H9 (cell line): ENCODE data around the gene RABGAP1L. TPM values are rescaled to one million over a fixed set of nuclear protein-coding genes. Genes with fewer than 3 reads are reported as not detected.

ENCODE experiments used
- DNase-seq: peaks from one replicate; pipeline ENCODE4 v3.0.0-alpha.2; 2017
- H2AFZ ChIP-seq: one replicate; pipeline ENCODE4 v1.6.1; 2013; ENCODE audit warnings: mild to moderate bottlenecking, low read length, control low read depth, moderate library complexity
- H2AK5ac ChIP-seq: 2 replicates; pipeline ENCODE4 v1.6.1; 2013; ENCODE audit warnings: low read length, control low read depth, mixed read lengths; ENCODE audit not compliant: insufficient read length
- H2BK120ac ChIP-seq: one replicate; pipeline ENCODE4 v1.6.1; 2013; ENCODE audit warnings: low read depth, mild to moderate bottlenecking, low read length, control low read depth, inconsistent platforms; ENCODE audit not compliant: poor library complexity, severe bottlenecking
- H2BK12ac ChIP-seq: 2 replicates; pipeline ENCODE4 v1.6.1; 2013; ENCODE audit warnings: low read length, control low read depth, mixed read lengths, low read depth; ENCODE audit not compliant: insufficient read length
- H2BK15ac ChIP-seq: 2 replicates; pipeline ENCODE4 v1.6.1; 2013; ENCODE audit warnings: low read depth, low read length, control low read depth
- H2BK20ac ChIP-seq: one replicate; pipeline ENCODE4 v1.6.1; 2013; ENCODE audit warnings: low read depth, mild to moderate bottlenecking, low read length, control low read depth, inconsistent platforms; ENCODE audit not compliant: poor library complexity, severe bottlenecking
- H2BK5ac ChIP-seq: 2 replicates; pipeline ENCODE4 v1.6.1; 2013; ENCODE audit warnings: low read length, control low read depth, mixed read lengths; ENCODE audit not compliant: insufficient read length
- H3K14ac ChIP-seq: 2 replicates; pipeline ENCODE4 v1.6.1; 2013; ENCODE audit warnings: low read length, control low read depth; ENCODE audit not compliant: insufficient read depth
- H3K18ac ChIP-seq: 2 replicates; pipeline ENCODE4 v1.6.1; 2013; ENCODE audit warnings: low read depth, mild to moderate bottlenecking, mixed read lengths, low read length, control low read depth; ENCODE audit not compliant: insufficient read length
- H3K23ac ChIP-seq: 2 replicates; pipeline ENCODE4 v1.6.1; 2013; ENCODE audit warnings: low read length, control low read depth, mixed read lengths, low read depth; ENCODE audit not compliant: insufficient read length
- H3K23me2 ChIP-seq: 2 replicates; pipeline ENCODE4 v1.6.1; 2013; ENCODE audit warnings: low read depth, mild to moderate bottlenecking, mixed read lengths, low read length, control low read depth; ENCODE audit not compliant: insufficient read length, poor library complexity, severe bottlenecking
- H3K27ac ChIP-seq: 2 replicates; pipeline ENCODE4 v1.5.1; 2013; ENCODE audit warnings: low read length, control low read depth, mixed read lengths, low read depth; ENCODE audit not compliant: insufficient read length
- H3K27me3 ChIP-seq: 2 replicates; pipeline ENCODE4 v1.6.1; 2013; ENCODE audit warnings: low read length, control low read depth, inconsistent platforms; ENCODE audit not compliant: insufficient read depth
- H3K4ac ChIP-seq: 2 replicates; pipeline ENCODE4 v1.6.1; 2013; ENCODE audit warnings: low read depth, mild to moderate bottlenecking, control low read depth, inconsistent platforms, low read length, moderate library complexity
- H3K4me1 ChIP-seq: 2 replicates; pipeline ENCODE4 v1.6.1; 2013; ENCODE audit warnings: low read length, control low read depth, inconsistent platforms; ENCODE audit not compliant: insufficient read depth
- H3K4me2 ChIP-seq: 2 replicates; pipeline ENCODE4 v1.6.1; 2013; ENCODE audit warnings: low read length, control low read depth, mixed read lengths; ENCODE audit not compliant: insufficient read length, insufficient read depth
- H3K56ac ChIP-seq: 2 replicates; pipeline ENCODE4 v1.6.1; 2013; ENCODE audit warnings: low read depth, mild to moderate bottlenecking, mixed read lengths, low read length, control low read depth; ENCODE audit not compliant: insufficient read length
- H3K79me1 ChIP-seq: 2 replicates; pipeline ENCODE4 v1.6.1; 2013; ENCODE audit warnings: low read depth, mild to moderate bottlenecking, moderate library complexity, low read length, control low read depth, inconsistent platforms; ENCODE audit not compliant: insufficient read depth, poor library complexity, severe bottlenecking
- H3K79me2 ChIP-seq: 2 replicates; pipeline ENCODE4 v1.6.1; 2013; ENCODE audit warnings: low read length, control low read depth, inconsistent platforms; ENCODE audit not compliant: insufficient read depth
- H3K9ac ChIP-seq: 2 replicates; pipeline ENCODE4 v1.6.1; 2013; ENCODE audit warnings: low read length, control low read depth, mixed read lengths; ENCODE audit not compliant: insufficient read length; ENCODE audit errors: extremely low read depth
- H3K9me3 ChIP-seq: one replicate; pipeline ENCODE4 v1.6.1; 2013; ENCODE audit warnings: low read depth, low read length, inconsistent platforms; ENCODE audit not compliant: control insufficient read depth
- H3T11ph ChIP-seq: one replicate; pipeline ENCODE4 v1.6.1; 2013; ENCODE audit warnings: mild to moderate bottlenecking, low read length, control low read depth, inconsistent platforms
- H4K20me1 ChIP-seq: one replicate; pipeline ENCODE4 v1.6.1; 2013; ENCODE audit not compliant: control insufficient read depth, insufficient read length, insufficient read depth
- H4K5ac ChIP-seq: 2 replicates; pipeline ENCODE4 v1.6.1; 2013; ENCODE audit warnings: low read depth, mild to moderate bottlenecking, mixed read lengths, low read length, control low read depth; ENCODE audit not compliant: insufficient read length
- H4K8ac ChIP-seq: replicated peaks from 2 replicates; pipeline ENCODE4 v1.6.1; 2013; ENCODE audit warnings: low read length, control low read depth, mixed read lengths, low read depth; ENCODE audit not compliant: insufficient read length
- H4K91ac ChIP-seq: 2 replicates; pipeline ENCODE4 v1.6.1; 2013; ENCODE audit warnings: low read depth, mild to moderate bottlenecking, moderate library complexity, mixed read lengths, low read length, control low read depth; ENCODE audit not compliant: insufficient read length
- H3K27ac Mint-ChIP-seq, 3 experiments: 2 replicates in 2 of 3; 3 replicates in 1 of 3; pipeline ENCODE4 v1.8.0; 2020 to 2021; ENCODE audit warnings: mixed read lengths in 3 of 3, mild to moderate bottlenecking in 1 of 3, moderate library complexity in 1 of 3
- H3K27me3 Mint-ChIP-seq: 2 replicates; pipeline ENCODE4 v1.8.0; 2021; ENCODE audit warnings: low read depth, mild to moderate bottlenecking, moderate library complexity, mixed read lengths
- H3K36me3 Mint-ChIP-seq, 3 experiments: 2 replicates in 2 of 3; 3 replicates in 1 of 3; pipeline ENCODE4 v1.8.0; 2020 to 2021; ENCODE audit warnings: low read depth in 3 of 3, mixed read lengths in 3 of 3; ENCODE audit not compliant: insufficient read depth in 1 of 3
- H3K4me1 Mint-ChIP-seq, 2 experiments: 2 replicates each; pipeline ENCODE4 v1.8.0; 2020; ENCODE audit warnings: mixed read lengths in 2 of 2
- H3K4me3 Mint-ChIP-seq, 2 experiments: 2 replicates in 1 of 2; 3 replicates in 1 of 2; pipeline ENCODE4 v1.8.0; 2020 to 2021; ENCODE audit warnings: mild to moderate bottlenecking in 2 of 2, mixed read lengths in 2 of 2, moderate library complexity in 1 of 2
- H3K9me3 Mint-ChIP-seq, 2 experiments: 2 replicates in 1 of 2; 3 replicates in 1 of 2; pipeline ENCODE4 v1.8.0; 2020; ENCODE audit warnings: mild to moderate bottlenecking in 2 of 2, mixed read lengths in 2 of 2, moderate library complexity in 1 of 2
- CTCF ChIP-seq: fragments of 200-600 bp; sonication (generic); conservative IDR thresholded peaks from 3 replicates; pipeline ENCODE4 v1.8.0; 2021; ENCODE audit warnings: antibody characterized with exemption, mild to moderate bottlenecking
- WGBS: extraction: QIAGEN DNeasy Blood & Tissue Kit; methylation state at CpG from one replicate; pipeline ENCODE4 v1.1.7; 2013; ENCODE audit warnings: missing lambda C conversion rate, low lambda C conversion rate, mixed read lengths; ENCODE audit not compliant: insufficient read length; ENCODE audit errors: extremely low coverage; 5-methylcytosine and 5-hydroxymethylcytosine counted together
- total RNA-seq: library from RNA; stranded (reverse); gene quantifications from 2 replicates; pipeline ENCODE4 v1.2.1, GENCODE V29; 2021

RABGAP1L gene
- total RNA-seq, 1 experiment from 2014 or later, result 147 TPM

GRCh38 chr1:174656409-174657059 lies 497.2 kb downstream of the RABGAP1L start:
- Histone ChIP-seq H3K23me2 (no peaks in the 10 kb centered on the region), H3K14ac (no peak overlapping the region), H2AK5ac (no peak overlapping the region), H3K79me2 (no peaks in the 10 kb centered on the region), H3K9me3 (no peaks in the 10 kb centered on the region), H2AFZ (no peak overlapping the region), H3K23ac (no peak overlapping the region), H3T11ph (no peak overlapping the region), H2BK12ac (no peak overlapping the region), H3K9ac (no peak overlapping the region), H2BK5ac (no peak overlapping the region), H3K4me1 (no peaks in the 10 kb centered on the region; the same call in 1 of the 2 replicates), H3K4me2 (no peak overlapping the region), H4K20me1 (no peaks in the 10 kb centered on the region), H2BK15ac (no peak overlapping the region), H3K27me3 (no peaks in the 10 kb centered on the region), H3K56ac (no peak overlapping the region), H3K27ac (no peak overlapping the region), H3K18ac (no peak overlapping the region), H2BK120ac (no peak overlapping the region), H4K8ac (no peak overlapping the region), H2BK20ac (no peak overlapping the region), H3K79me1 (no peaks in the 10 kb centered on the region), H4K5ac (no peak overlapping the region), H4K91ac (no peak overlapping the region), H3K4ac (no peak overlapping the region)
- no peak overlapping the region for H3K4me3 Mint-ChIP-seq
- H3K4me1 Mint-ChIP-seq, result peaks cover 15 to 19% of the 10 kb centered on the region in 2 experiments
- no peaks in the 10 kb centered on the region for H3K27me3 Mint-ChIP-seq
- no peak overlapping the region for H3K27ac Mint-ChIP-seq
- no peak for DNase-seq
- WGBS, result no CpG with 5 or more reads among the region's 1 CpG
- H3K9me3 Mint-ChIP-seq, result peaks cover 5 to 8% of the 10 kb centered on the region in 2 experiments; a peak in 3 of 5 replicates
- TF ChIP-seq CTCF, result no peak
- peaks cover 0 to 8% (median 2%) of the 10 kb centered on the region in 3 experiments; a peak in 2 of 7 replicates for H3K36me3 Mint-ChIP-seq
